ENCODE measurements around the gene GPR107. TPM values are rescaled to one million over a fixed set of nuclear protein-coding genes. Genes with fewer than 3 reads are reported as not detected.

The GPR107 gene
- total RNA-seq, 1 donor from 2014 or later = 22.3 TPM

DNA sequence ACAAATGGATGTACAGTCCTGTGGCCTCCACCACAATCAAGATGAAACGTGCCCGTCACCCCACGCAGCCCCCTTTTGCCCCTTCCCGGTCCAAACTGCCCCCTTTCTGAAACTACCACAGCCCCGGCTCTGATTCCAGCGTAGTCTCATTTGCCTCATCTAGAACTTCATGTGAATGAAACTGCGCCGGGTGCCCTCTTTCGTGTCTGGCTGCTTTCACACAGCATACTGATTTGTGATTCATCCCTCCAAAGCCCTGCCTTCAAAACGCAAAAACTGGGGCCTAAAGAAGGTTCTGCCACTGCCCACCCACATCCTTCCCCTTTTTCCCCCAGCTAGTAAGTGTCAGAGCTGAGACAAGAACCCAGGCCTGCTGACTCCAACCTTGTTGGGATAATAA, 87.0 kb downstream of the GPR107 start:
- H3K9me3 Mint-ChIP-seq = no peaks in the 10 kb centered on the region
- intact Hi-C loops (cut with micrococcal nuclease) = loop anchor here (1.0 kb wide), 1 partner anchor 11 kb away; no protein-coding TSS in a partner anchor
- peaks cover 38% of the 10 kb centered on the region for H3K4me1 Mint-ChIP-seq (ENCODE audit: low read depth)
- no peak for DNase-seq (ENCODE audit: low spot score)
- H3K27me3 Mint-ChIP-seq (ENCODE audit: low read depth) = peaks cover 18% of the 10 kb centered on the region
- H3K27ac Mint-ChIP-seq = peak overlapping the region; percentile 65
- peaks cover 28% of the 10 kb centered on the region for H3K36me3 Mint-ChIP-seq (ENCODE audit: low read depth)
- no peak overlapping the region for H3K4me3 Mint-ChIP-seq (ENCODE audit: low read depth)

DNA sequence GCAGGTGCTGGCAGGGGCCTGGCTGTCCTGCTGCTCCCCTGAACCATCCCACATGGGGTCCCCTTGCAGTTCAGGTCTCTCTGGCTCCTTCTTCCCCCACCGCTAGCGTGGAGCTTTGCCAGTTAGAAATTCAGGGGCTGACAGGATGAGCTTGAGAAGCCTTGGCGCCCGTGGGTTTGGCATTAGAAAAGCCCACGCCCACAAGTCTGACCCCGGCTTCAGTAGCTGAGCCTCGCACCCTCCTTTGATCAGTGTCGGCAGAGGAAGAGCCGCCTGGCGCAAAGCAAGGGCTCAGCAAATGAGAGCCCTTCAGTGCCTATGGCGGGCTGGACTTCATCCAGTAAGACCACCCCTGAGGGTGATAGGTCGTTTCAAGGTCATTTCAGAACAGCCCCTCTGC, 88.3 kb downstream of the GPR107 start:
- H3K27me3 Mint-ChIP-seq (ENCODE audit: low read depth) = peaks cover 24% of the 10 kb centered on the region
- no peak overlapping the region for H3K4me3 Mint-ChIP-seq (ENCODE audit: low read depth)
- H3K9me3 Mint-ChIP-seq = no peaks in the 10 kb centered on the region
- peaks cover 32% of the 10 kb centered on the region for H3K4me1 Mint-ChIP-seq (ENCODE audit: low read depth)
- H3K36me3 Mint-ChIP-seq (ENCODE audit: low read depth) = peaks cover 14% of the 10 kb centered on the region
- no peak overlapping the region for H3K27ac Mint-ChIP-seq
- no peak for DNase-seq (ENCODE audit: low spot score)
- intact Hi-C loops (cut with micrococcal nuclease) = no loop called here

DNA sequence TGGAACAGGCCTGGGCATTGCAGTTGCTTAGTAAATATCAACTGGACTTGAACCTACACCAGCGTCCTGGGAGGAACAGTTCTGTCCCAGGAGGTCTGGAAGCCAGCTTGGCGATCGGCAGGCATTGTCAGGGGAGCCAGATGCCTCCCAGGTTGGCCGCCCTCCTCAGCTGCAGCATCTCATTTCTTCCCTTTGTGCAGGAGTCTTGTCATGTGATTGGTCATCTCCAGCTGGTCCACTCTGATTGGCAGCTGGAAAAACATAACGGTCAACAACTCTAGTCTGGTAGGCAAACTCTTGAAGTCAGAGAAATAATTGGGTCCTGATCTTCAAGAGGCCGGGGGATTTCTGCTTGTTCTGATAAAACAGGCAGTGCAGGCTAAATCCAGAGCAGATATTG, 88.9 kb downstream of the GPR107 start:
- Mint-ChIP-seq H3K27me3 (ENCODE audit: low read depth) (peaks cover 26% of the 10 kb centered on the region), H3K36me3 (ENCODE audit: low read depth) (peaks cover 8% of the 10 kb centered on the region), H3K4me1 (ENCODE audit: low read depth) (peaks cover 30% of the 10 kb centered on the region), H3K27ac (no peak overlapping the region), H3K9me3 (no peaks in the 10 kb centered on the region), H3K4me3 (ENCODE audit: low read depth) (no peak overlapping the region)
- intact Hi-C loops (cut with micrococcal nuclease) = no loop called here
- no peak for DNase-seq (ENCODE audit: low spot score)

DNA sequence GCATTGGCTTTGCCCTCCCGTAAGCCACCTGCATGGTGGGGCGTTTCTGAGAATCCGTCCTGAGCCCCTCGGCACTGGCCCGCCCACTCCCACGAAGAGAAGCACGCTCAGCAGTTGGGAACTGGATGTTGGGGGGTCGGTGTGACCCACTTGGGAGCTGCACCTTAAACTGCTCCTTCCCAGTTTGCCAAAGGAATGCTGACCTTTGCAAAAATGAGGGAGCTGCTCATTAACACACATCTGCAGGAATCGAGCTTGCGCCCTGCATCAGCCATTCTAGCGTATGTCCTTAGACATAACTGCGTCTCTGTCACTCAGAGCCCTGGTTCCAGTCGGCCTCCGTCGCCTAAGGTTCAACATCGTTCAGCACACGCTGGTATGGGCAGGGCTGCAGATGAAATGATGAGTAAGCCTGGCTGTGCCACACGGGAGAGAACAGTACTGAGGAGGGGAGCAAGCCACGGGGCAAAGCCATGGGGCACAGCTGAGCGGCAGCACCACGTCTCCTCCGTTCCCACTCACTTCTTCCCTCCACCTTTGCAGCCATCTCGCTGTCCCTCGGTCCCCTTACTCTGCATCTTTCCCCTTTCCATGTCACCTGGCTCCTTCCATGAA, 89.7 kb downstream of the GPR107 start:
- intact Hi-C loops (cut with micrococcal nuclease) = no loop called here
- H3K4me1 Mint-ChIP-seq (ENCODE audit: low read depth) = peaks cover 26% of the 10 kb centered on the region

DNA sequence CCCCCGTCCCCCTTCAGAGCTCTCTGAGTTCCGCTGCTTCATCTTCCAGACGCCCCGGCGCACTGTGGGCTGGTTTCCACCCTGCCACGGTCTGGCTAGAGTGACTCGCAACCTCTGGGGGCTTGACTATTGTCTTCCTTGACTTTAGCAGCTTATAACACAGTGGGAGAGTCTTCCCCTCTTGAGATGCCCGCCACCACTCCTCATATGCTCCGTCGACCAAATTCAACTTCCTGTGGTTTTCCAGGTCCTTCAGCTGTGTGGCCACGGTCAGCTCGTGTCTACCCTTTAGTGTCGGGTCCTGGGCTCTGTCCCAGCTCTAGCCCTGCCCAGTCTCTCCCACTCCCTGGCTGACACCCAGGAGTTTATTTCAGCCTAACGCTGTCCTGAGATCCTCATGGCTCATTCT, 90.3 kb downstream of the GPR107 start:
- H3K9me3 Mint-ChIP-seq = no peaks in the 10 kb centered on the region
- no peak overlapping the region for H3K4me3 Mint-ChIP-seq (ENCODE audit: low read depth)
- DNase-seq (ENCODE audit: low spot score) = no peak
- no peaks in the 10 kb centered on the region for H3K36me3 Mint-ChIP-seq (ENCODE audit: low read depth)
- H3K27ac Mint-ChIP-seq = no peak overlapping the region
- peaks cover 20% of the 10 kb centered on the region for H3K4me1 Mint-ChIP-seq (ENCODE audit: low read depth)
- intact Hi-C loops (cut with micrococcal nuclease) = no loop called here
- H3K27me3 Mint-ChIP-seq (ENCODE audit: low read depth) = peaks cover 29% of the 10 kb centered on the region

More for the DNA sequence above, 89.7 kb downstream of the GPR107 start:
- no peak overlapping the region for H3K27ac Mint-ChIP-seq
- no peak overlapping the region for H3K4me3 Mint-ChIP-seq (ENCODE audit: low read depth)
- H3K36me3 Mint-ChIP-seq (ENCODE audit: low read depth) = peaks cover 4% of the 10 kb centered on the region
- H3K9me3 Mint-ChIP-seq = no peaks in the 10 kb centered on the region
- DNase-seq (ENCODE audit: low spot score) = no peak
- H3K27me3 Mint-ChIP-seq (ENCODE audit: low read depth) = peaks cover 29% of the 10 kb centered on the region

DNA sequence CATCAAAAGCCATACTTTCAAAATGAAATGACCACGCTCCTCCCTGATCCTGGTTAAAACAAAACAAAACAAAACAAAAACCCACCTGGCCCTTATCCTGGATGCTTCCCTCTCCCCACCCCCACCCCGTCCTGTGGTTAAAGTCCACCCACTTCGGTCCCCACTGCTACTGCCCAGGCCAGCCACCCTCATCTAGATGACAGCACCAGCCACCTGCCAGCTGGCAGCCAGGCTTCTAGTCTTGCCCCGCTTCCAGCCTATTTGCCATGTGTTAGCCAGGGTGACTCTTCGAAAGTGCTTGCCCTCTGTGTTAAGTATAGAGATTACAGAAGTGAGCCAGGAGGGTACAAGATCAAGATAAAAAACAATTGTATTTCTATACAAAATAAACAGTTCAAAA, 91.0 kb downstream of the GPR107 start:
- DNase-seq (ENCODE audit: low spot score) = no peak
- peaks cover 29% of the 10 kb centered on the region for H3K27me3 Mint-ChIP-seq (ENCODE audit: low read depth)
- H3K9me3 Mint-ChIP-seq = no peaks in the 10 kb centered on the region
- peaks cover 19% of the 10 kb centered on the region for H3K4me1 Mint-ChIP-seq (ENCODE audit: low read depth)
- no peak overlapping the region for H3K27ac Mint-ChIP-seq
- intact Hi-C loops (cut with micrococcal nuclease) = no loop called here
- H3K36me3 Mint-ChIP-seq (ENCODE audit: low read depth) = no peaks in the 10 kb centered on the region
- no peak overlapping the region for H3K4me3 Mint-ChIP-seq (ENCODE audit: low read depth)

DNA sequence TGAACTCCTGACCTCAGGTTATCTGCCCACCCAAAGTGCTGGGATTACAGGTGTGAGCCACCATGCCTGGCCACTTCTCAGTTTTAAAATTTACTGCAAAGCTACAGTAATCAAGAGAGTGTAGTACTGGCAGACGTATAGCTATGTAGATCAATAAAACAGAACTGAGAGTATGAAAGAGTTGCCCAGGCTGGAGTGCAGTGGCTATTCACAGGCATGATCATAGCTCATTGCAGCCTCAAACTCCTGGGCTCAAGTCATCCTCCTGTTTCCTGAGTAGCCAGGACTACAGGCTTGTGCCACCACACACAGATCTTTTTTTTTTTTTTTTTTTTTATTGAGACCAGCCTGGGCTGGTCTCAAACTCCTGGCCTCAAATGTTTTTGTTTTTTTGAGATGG, 92.0 kb downstream of the GPR107 start:
- Mint-ChIP-seq H3K4me1 (ENCODE audit: low read depth) (peaks cover 10% of the 10 kb centered on the region), H3K27me3 (ENCODE audit: low read depth) (peaks cover 29% of the 10 kb centered on the region), H3K4me3 (ENCODE audit: low read depth) (no peak overlapping the region), H3K27ac (no peak overlapping the region), H3K9me3 (no peaks in the 10 kb centered on the region), H3K36me3 (ENCODE audit: low read depth) (no peaks in the 10 kb centered on the region)
- no peak for DNase-seq (ENCODE audit: low spot score)
- intact Hi-C loops (cut with micrococcal nuclease) = no loop called here

DNA sequence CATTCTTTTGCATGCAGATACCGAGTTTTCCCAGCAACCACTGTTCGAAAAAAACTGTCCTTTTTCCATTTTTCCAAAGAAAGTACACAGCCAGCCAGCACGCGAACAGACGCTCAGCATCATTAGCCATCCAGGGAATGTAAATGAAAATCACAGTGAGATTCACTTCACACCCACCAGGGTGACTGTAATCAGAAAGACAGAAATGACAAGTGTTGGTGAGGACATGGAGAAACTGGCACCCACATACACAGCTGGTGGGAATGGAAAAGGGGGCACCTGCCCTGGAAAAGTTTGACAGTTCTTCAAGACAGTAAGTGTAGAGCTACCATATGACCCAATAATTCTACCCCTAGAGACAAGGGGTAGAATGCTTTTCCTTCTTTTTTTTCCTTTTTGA, 93.5 kb downstream of the GPR107 start:
- Mint-ChIP-seq H3K9me3 (no peaks in the 10 kb centered on the region), H3K36me3 (ENCODE audit: low read depth) (no peaks in the 10 kb centered on the region), H3K27ac (no peak overlapping the region), H3K27me3 (ENCODE audit: low read depth) (peaks cover 29% of the 10 kb centered on the region), H3K4me3 (ENCODE audit: low read depth) (no peak overlapping the region), H3K4me1 (ENCODE audit: low read depth) (peaks cover 6% of the 10 kb centered on the region)
- intact Hi-C loops (cut with micrococcal nuclease) = no loop called here
- DNase-seq (ENCODE audit: low spot score) = no peak

DNA sequence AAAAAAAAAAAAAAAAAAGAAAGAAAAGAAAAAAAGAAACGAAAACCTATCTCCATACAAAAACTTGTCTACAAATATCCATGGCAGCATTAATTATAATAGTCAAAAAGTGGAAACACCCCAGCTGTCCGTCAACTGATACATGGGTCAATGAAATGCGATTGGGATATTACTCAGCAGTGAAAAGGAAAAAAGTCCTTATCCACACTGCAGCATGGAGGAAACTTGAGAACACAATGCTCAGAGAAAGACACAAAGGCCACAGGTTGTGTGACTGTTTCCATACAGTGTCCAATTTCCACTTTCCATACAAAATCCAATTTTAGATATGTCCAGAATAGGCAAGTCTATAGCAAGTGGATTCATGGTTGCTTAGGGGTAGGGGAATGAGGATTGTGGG, 94.2 kb downstream of the GPR107 start:
- intact Hi-C loops (cut with micrococcal nuclease) = no loop called here
- H3K27ac Mint-ChIP-seq = no peak overlapping the region
- no peak overlapping the region for H3K4me3 Mint-ChIP-seq (ENCODE audit: low read depth)
- H3K36me3 Mint-ChIP-seq (ENCODE audit: low read depth) = no peaks in the 10 kb centered on the region
- no peak for DNase-seq (ENCODE audit: low spot score)
- H3K4me1 Mint-ChIP-seq (ENCODE audit: low read depth) = peaks cover 6% of the 10 kb centered on the region
- peaks cover 29% of the 10 kb centered on the region for H3K27me3 Mint-ChIP-seq (ENCODE audit: low read depth)
- H3K9me3 Mint-ChIP-seq = no peaks in the 10 kb centered on the region

DNA sequence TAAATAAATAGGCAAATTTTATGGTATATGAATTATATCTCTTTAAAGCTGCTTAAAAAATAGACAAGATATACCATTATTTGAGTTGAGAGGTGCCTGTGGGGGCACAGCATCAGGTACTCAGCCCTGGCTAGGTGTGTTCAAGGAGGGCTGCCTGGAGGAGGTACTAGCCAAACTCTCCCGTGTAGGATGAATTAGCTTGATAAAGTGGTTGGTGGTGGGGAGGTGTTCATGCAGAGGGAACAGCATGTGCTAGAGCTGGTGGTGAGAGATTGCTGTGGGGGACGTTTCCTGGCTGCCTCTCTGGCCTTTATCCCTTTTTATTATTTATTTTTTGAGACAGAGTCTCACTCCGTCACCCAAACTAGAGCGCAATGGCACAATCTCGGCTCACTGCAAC, 95.3 kb downstream of the GPR107 start:
- Mint-ChIP-seq H3K27me3 (ENCODE audit: low read depth) (peaks cover 23% of the 10 kb centered on the region), H3K4me1 (ENCODE audit: low read depth) (peaks cover 2% of the 10 kb centered on the region), H3K4me3 (ENCODE audit: low read depth) (no peak overlapping the region), H3K27ac (no peak overlapping the region), H3K36me3 (ENCODE audit: low read depth) (no peaks in the 10 kb centered on the region), H3K9me3 (no peaks in the 10 kb centered on the region)
- no peak for DNase-seq (ENCODE audit: low spot score)
- intact Hi-C loops (cut with micrococcal nuclease) = no loop called here

DNA sequence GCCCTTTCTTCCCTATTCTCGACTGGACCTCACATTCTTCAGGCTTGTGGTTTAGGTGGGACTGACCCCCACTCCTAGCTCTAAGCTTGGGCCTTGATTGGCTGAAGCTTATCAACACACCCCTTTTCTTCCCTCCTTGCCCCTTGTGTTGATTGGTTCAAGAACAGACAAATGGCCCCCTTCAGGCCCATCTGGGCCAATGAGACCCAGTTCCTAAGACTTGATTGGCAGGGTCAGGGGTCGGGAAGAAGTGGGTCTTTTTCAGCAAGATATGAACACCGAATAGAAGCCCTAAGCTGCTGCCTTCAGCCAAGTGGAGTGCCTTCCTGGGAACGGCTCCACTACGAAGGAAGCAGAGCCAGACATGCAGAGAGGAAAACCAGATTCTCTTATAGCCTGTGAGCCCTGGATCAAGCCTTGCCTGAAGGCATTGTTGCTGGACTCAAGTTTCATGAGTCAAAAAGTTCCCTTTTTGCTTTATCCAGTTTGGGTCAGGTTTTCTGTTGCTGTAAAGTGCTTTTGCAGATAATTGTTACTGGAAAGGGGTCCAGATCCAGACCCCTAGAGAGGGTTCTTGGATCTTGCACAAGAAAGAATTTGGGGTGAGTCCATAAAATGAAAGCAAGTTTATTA, 96.1 kb downstream of the GPR107 start:
- H3K27me3 Mint-ChIP-seq (ENCODE audit: low read depth) = peaks cover 18% of the 10 kb centered on the region
- intact Hi-C loops (cut with micrococcal nuclease) = no loop called here
- DNase-seq (ENCODE audit: low spot score) = no peak
- no peak overlapping the region for H3K27ac Mint-ChIP-seq
- no peaks in the 10 kb centered on the region for H3K9me3 Mint-ChIP-seq
- no peak overlapping the region for H3K4me3 Mint-ChIP-seq (ENCODE audit: low read depth)
- no peaks in the 10 kb centered on the region for H3K36me3 Mint-ChIP-seq (ENCODE audit: low read depth)
- H3K4me1 Mint-ChIP-seq (ENCODE audit: low read depth) = no peaks in the 10 kb centered on the region

DNA sequence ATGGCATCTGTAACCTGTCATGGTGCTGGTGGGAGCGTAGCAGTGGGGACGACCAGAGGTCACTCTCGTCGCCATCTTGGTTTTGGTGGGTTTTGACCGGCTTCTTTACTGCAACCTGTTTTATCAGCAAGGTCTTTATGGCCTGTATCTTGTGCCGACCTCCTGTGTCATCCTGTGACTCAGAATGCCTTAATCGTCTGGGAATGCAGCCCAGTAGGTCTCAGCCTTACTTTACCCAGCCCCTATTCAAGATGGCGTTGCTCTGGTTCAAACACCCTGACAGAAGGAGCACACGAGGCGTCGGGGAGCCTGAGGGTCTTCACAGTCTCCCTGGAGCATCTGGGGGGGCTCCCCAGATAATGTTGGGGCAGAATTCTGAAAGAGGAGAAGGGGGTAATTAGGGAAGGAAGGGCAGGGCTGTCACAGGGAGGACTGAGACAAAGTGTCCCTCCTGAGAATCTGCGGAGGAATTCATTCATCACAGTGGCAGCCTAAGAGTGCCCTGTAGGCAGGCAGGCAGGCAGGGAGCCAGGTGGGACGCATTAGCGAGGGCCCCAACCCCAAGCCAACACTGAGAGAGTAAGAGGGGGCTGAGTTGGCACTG, 97.2 kb downstream of the GPR107 start:
- intact Hi-C loops (cut with micrococcal nuclease) = no loop called here

DNA sequence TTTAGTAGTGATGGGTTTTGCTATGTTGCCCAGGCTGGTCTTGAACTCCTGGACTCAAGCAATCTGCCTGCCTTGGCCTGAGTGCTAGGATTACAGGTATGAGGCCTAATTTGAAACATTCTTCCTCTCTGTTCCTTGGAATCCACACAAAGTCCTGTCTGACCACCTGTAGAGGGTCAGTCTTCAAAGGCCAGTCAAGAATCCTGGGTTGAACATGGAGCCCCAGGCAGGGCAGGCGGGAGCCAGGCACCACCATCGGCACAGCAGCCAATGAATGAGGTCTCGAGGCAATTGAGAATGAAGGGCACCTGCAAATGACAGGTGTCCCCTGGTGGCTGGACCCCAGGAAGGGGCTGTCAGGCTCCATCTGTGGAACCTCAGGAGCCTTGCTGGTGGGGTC, 101.1 kb downstream of the GPR107 start:
- Mint-ChIP-seq H3K27me3 (ENCODE audit: low read depth) (no peaks in the 10 kb centered on the region), H3K9me3 (no peaks in the 10 kb centered on the region), H3K4me3 (ENCODE audit: low read depth) (no peak overlapping the region), H3K27ac (no peak overlapping the region), H3K36me3 (ENCODE audit: low read depth) (no peaks in the 10 kb centered on the region), H3K4me1 (ENCODE audit: low read depth) (no peaks in the 10 kb centered on the region)
- intact Hi-C loops (cut with micrococcal nuclease) = no loop called here
- DNase-seq (ENCODE audit: low spot score) = no peak

More for the DNA sequence above, 97.2 kb downstream of the GPR107 start:
- DNase-seq (ENCODE audit: low spot score) = no peak
- Mint-ChIP-seq H3K27ac (no peak overlapping the region), H3K9me3 (no peaks in the 10 kb centered on the region), H3K4me1 (ENCODE audit: low read depth) (no peaks in the 10 kb centered on the region), H3K27me3 (ENCODE audit: low read depth) (peaks cover 11% of the 10 kb centered on the region), H3K4me3 (ENCODE audit: low read depth) (no peak overlapping the region), H3K36me3 (ENCODE audit: low read depth) (no peaks in the 10 kb centered on the region)
